GM12864 (cell line): ENCODE data around the gene LZTR1.
A peak's percentile ranks its signal among the peaks of the same experiment; 100 is the strongest.

Source experiments
- DNase-seq: peaks from one replicate; pipeline ENCODE4 v3.0.0-alpha.2; 2011; ENCODE audit warnings: low read depth
- H3K4me3 ChIP-seq: 2 replicates; pipeline ENCODE4 v1.5.1; 2011; ENCODE audit warnings: mild to moderate bottlenecking, low read depth, low read length, control low read depth
- TF ChIP-seq, protein P1 (sequence below): IDR thresholded peaks from 2 replicates; pipeline ENCODE4 v1.5.1; 2011; ENCODE audit warnings: low read depth, mild to moderate bottlenecking, moderate library complexity, low read length, control low read depth, inconsistent platforms; ENCODE audit errors: missing control alignments

Gene LZTR1

DNA sequence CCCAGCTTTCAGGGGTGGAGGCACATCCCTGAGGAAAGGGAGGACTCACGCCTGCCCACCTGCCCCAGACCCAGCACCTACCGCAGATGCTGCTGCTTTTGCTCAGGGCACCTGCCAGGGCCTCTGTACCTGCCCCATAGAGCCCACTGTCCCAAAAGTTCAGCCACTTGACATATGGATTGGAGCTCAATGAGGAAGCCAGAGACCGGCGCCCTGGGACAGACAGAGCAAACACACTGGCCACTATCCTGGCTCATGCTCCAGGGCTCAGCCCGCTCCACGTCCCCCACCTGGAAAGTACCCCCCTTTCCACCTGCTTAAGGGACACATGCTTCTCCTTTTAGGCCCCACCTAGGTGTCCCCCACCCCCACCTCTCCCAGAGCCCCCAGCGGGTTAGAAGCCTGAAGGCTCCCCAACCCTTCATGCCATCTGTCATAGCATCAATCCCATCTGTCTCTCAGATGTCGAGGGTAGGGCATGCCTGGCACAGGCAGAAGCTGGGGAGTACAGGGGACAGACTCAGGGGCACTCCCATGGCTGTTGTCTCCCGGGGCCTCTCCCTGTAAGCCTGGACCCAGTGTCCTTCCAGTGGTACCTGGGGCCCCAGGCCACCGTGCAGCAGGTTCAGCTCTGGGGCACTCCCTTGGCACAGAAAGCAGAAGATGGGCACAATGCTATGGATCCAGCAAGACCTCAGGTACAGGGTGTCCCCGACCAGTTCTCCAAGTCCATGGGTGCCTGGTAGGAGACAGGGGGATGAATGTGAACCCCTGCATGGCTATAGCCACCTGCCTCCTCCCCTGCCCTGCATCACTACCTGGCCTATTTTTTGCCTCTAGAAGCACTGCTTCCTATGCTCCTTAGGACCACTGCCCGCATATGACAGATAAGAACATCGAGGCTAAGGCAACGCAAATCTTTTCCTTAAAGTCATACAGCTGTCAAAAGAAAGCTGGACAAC lies 30.6 kb downstream of the LZTR1 start:
- DNase-seq = no peak
- H3K4me3 ChIP-seq = no peak overlapping the region
- TF ChIP-seq, protein P1, sequence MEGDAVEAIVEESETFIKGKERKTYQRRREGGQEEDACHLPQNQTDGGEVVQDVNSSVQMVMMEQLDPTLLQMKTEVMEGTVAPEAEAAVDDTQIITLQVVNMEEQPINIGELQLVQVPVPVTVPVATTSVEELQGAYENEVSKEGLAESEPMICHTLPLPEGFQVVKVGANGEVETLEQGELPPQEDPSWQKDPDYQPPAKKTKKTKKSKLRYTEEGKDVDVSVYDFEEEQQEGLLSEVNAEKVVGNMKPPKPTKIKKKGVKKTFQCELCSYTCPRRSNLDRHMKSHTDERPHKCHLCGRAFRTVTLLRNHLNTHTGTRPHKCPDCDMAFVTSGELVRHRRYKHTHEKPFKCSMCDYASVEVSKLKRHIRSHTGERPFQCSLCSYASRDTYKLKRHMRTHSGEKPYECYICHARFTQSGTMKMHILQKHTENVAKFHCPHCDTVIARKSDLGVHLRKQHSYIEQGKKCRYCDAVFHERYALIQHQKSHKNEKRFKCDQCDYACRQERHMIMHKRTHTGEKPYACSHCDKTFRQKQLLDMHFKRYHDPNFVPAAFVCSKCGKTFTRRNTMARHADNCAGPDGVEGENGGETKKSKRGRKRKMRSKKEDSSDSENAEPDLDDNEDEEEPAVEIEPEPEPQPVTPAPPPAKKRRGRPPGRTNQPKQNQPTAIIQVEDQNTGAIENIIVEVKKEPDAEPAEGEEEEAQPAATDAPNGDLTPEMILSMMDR = no peak

DNA sequence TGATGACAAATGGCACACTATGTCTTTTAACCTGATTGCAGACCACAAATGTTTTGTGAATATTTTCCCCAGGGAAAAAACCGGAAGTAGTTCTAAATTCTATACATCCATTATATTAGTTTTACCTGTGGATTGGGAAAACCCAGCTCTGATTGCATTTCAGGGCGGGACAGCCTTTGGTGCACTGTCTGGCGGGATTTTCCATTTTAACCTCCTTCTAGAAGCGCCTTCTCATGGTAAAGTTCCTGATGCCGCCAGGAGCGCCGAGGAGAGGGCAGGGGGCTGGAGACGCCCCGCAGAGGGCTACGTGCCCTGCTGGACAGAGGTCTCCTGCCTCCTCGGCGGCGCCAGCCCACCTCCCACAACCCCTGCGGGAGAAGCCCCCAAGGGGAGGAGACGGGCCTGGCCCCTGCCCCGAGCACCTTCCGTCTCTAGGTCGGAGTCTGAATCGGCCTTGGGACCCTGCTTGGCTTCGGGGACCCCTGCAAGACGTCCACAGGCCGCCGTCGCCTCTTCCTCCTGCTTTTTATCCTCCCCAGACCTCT lies 31.6 kb downstream of the LZTR1 start:
- DNase-seq = no peak
- peak overlapping the region; percentile 25; the same call in 1 of the 2 replicates for H3K4me3 ChIP-seq
- TF ChIP-seq, protein P1 = no peak

DNA sequence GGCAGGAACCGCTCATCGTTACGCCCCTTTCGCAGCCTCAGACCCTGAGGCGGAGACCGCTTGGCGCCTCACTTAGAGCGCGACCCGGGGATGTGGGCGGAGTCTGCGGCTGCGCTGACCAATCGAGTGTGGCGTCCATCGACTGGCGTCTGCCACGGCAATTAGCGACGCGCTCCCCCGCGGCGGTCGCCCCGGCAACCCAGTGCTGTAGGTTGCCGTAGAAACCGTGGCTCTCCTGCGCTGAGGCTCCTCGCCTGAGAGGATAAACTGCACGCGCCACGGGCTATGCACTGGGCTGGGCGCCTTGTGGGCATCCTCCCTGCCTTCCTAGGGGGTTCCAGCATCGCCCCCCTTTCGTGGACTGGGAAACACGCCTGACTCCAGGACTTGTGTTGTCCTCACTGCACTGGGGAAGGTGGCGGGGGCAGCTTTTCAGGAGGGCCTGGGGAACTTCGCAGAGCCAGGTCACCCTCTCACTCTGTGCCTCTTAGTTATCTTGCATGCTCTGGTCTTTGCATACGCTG lies 32.2 kb downstream of the LZTR1 start:
- peak overlapping the region; percentile 25; the same call in 1 of the 2 replicates for H3K4me3 ChIP-seq
- DNase-seq = peak; percentile 34
- TF ChIP-seq, protein P1 = no peak

DNA sequence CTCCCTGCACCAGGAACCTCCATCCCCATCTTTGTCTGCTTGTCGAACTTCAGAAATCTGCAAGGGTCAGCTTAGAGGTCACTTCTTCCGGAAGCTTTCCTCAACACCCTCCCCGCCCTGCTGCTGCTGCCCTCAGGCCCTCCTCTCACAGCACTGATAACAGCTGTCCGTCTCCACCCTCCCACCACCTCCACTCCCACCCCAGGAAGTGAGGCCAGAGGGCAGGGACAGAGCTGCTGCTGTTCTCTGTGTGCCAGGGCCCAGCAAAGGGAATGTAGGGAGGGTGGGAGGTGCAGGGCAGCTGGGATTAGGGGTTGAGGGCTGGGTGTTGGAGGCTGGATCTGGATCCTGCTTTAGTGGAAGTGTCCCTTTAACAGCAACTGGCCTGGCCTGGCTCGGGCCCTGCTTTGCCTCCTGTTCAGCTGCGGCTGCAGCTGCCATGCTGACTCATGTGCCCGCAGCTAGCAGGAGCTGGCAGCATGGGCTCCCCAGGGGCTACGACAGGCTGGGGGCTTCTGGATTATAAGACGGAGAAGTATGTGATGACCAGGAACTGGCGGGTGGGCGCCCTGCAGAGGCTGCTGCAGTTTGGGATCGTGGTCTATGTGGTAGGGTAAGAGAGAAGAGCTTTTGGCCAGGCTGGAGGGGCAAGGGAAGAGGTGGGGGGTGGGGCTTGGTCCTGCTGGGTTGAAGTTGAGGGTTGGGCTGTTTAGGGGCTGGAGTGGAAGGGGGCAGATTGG lies 32.8 kb downstream of the LZTR1 start, which contains the start of gene P2RX6:
Gene P2RX6 (plus strand): TSS at position 440 of the 740 bp plus-strand sequence. CDS start 10 bp downstream, at position 450.
- DNase-seq = no peak
- peak within 1 kb of the TSS; percentile 25; the same call in 1 of the 2 replicates for H3K4me3 ChIP-seq
- TF ChIP-seq, protein P1 = no peak

DNA sequence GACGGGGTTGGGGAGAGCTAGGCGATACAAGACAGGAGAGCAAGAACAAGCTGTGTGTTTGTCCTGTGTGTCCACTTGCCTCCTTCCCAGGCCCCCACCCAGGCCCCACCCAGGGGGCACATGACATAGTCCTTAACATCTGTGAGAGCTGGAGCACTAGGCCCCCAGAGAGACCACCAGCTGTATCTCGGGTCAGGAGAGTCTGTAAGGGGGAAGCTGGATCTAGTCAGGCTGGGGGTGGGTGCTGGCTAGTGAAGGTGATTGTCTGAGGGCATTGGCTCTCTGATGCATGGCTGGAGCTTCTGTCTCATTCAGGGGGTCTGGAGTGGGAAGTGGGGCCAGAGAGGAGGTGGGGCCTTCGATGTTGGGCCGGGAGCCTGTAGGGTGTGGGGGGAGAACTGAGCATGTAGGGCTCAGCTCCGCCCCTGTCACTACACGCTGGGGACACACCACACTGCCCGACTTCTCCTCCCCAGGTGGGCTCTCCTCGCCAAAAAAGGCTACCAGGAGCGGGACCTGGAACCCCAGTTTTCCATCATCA lies 33.4 kb downstream of the LZTR1 start:
- TF ChIP-seq, protein P1 = no peak
- no peak for DNase-seq
- no peak overlapping the region for H3K4me3 ChIP-seq

DNA sequence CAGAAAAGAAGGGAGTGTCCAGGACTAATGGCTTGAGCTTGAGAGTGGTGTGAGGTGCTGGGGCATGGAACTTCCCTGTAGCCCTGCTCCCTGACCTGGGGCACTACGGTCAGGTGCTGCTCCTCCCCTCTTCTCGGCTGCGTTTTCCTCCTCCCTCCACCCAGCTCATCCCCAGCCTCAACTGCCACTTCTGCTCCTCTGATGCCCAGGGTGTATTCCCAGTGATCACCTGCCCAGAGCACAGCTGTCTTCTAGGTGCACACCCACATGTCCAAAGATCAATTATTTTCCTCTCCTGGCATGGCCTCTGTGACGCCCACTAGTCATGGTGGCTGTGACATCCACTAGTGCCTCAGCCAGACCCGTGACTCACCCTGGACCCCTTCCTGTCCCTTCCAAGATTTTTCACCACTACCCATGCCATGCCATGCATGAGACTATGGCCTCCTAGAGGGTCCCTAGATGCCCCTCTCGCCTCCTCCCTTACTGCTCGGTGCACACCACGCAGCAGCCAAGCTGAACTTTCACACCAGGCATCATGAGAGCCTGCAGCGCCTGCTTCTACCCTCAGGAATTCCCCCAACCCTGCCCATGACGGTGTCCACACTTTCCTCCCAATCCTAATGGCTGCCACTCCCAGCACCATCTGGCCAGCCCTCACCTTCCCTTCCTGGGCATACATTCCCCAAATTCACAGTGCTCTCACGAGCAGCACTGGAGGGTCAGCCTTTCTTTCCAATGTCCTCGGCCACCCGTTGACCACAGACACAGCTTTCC lies 34.7 kb downstream of the LZTR1 start:
- TF ChIP-seq, protein P1 = no peak
- no peak overlapping the region for H3K4me3 ChIP-seq

More for the DNA sequence above, 34.7 kb downstream of the LZTR1 start:
- DNase-seq = no peak
